Spleen (tissue), 7 donors: ENCODE measurements around the gene ISG20.

Experiments used
- POLR2AphosphoS5 ChIP-seq, 3 donors: sonication (generic); formaldehyde crosslinking; IDR thresholded peaks; one replicate each; pipeline ENCODE4 v1.5.1; 2017; ENCODE audit warnings: antibody characterized with exemption in 3 of 3
- TF ChIP-seq, protein P1 (sequence below), 11 experiments: fragments of 200-600 bp in 7 of 11; fragments of 450-650 bp in 4 of 11; sonication (generic) in 4 of 11; IDR thresholded peaks in 8 of 11; conservative IDR thresholded peaks in 3 of 11; 1 replicate in 7 of 11; 2 replicates in 4 of 11; pipeline versions ENCODE4 v1.4.0 to v1.8.0; 2016 to 2021; ENCODE audit warnings: antibody characterized with exemption in 11 of 11, inconsistent platforms in 4 of 11, mild to moderate bottlenecking in 1 of 11
- donor health status: DM: no; HTN: no; CAD: no; lungs with moderate emphysema.
- donor health status: DM: no; HTN: no; CAD: no.
- donor health status: DM: no; HTN: no; CAD: no.

DNA sequence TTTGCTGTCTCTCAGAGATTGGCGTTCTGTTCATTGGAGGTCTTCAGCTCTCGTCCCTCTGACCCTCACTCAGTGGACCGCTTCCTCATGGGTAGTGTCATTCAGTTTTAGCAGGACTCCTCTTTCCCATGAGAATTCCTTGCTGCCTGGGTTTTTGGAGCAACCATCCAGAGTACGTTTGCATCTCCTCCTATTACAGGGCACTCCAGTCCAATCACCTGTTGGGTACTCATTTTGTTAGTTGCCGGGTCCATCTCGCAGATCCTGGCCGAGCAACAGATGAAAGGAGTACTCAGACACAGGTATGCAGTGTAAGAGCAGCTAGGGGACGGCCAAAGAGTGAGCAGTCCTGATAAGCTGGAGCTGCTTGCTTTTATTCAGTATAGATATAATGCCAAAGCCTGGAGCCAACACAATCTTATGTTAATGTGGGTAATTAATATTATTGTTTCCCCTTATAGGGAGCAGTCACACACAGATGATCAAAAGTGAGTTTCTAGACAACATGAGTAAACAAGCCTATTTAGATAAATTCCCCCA lies 49.6 kb downstream of the ISG20 start:
- TF ChIP-seq, protein P1, sequence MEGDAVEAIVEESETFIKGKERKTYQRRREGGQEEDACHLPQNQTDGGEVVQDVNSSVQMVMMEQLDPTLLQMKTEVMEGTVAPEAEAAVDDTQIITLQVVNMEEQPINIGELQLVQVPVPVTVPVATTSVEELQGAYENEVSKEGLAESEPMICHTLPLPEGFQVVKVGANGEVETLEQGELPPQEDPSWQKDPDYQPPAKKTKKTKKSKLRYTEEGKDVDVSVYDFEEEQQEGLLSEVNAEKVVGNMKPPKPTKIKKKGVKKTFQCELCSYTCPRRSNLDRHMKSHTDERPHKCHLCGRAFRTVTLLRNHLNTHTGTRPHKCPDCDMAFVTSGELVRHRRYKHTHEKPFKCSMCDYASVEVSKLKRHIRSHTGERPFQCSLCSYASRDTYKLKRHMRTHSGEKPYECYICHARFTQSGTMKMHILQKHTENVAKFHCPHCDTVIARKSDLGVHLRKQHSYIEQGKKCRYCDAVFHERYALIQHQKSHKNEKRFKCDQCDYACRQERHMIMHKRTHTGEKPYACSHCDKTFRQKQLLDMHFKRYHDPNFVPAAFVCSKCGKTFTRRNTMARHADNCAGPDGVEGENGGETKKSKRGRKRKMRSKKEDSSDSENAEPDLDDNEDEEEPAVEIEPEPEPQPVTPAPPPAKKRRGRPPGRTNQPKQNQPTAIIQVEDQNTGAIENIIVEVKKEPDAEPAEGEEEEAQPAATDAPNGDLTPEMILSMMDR (IDR thresholded peaks at IDR 0.05 in 8 of 11, conservative IDR thresholded peaks at IDR 0.05 in 3 of 11), result no peak
- TF ChIP-seq POLR2AphosphoS5 (IDR thresholded peaks at IDR 0.05), result no peak
